Spleen (tissue), 11 donors: ENCODE measurements around the gene EPN3. TPM values are rescaled to one million over a fixed set of nuclear protein-coding genes. Genes with fewer than 3 reads are reported as not detected.

Experiments
- DNase-seq: peaks from one replicate; pipeline ENCODE4 v3.0.0-alpha.2; 2020
- H3K27ac ChIP-seq, 8 donors: fragments of 200-600 bp; sonication (generic) in 7 of 8; 1 replicate in 4 of 8; 2 replicates in 4 of 8; pipeline versions ENCODE4 v1.5.0 to v1.8.0; 2016 to 2021; ENCODE audit warnings: inconsistent platforms in 4 of 8, mild to moderate bottlenecking in 4 of 8, moderate library complexity in 1 of 8
- H3K27me3 ChIP-seq, 7 donors: fragments of 200-600 bp; sonication (generic) in 6 of 7; replicated peaks in 1 of 7; 1 replicate in 4 of 7; 2 replicates in 3 of 7; pipeline versions ENCODE4 v1.5.0 to v1.8.0; 2016 to 2021; ENCODE audit warnings: inconsistent platforms in 3 of 7, mild to moderate bottlenecking in 1 of 7
- H3K36me3 ChIP-seq, 6 donors: fragments of 200-600 bp; sonication (generic) in 5 of 6; 1 replicate in 4 of 6; 2 replicates in 2 of 6; pipeline versions ENCODE4 v1.5.0 to v1.8.0; 2016 to 2021; ENCODE audit warnings: inconsistent platforms in 2 of 6
- H3K4me1 ChIP-seq, 6 donors: fragments of 200-600 bp; sonication (generic) in 5 of 6; 1 replicate in 3 of 6; 2 replicates in 3 of 6; pipeline versions ENCODE4 v1.5.0 to v1.8.0; 2016 to 2021; ENCODE audit warnings: inconsistent platforms in 3 of 6
- H3K4me3 ChIP-seq, 8 donors: fragments of 200-600 bp; sonication (generic) in 7 of 8; 1 replicate in 4 of 8; 2 replicates in 4 of 8; pipeline versions ENCODE4 v1.5.0 to v1.8.0; 2016 to 2021; ENCODE audit warnings: inconsistent platforms in 4 of 8, mild to moderate bottlenecking in 4 of 8, moderate library complexity in 2 of 8
- H3K9me3 ChIP-seq, 8 donors: fragments of 200-600 bp; sonication (generic) in 7 of 8; 1 replicate in 4 of 8; 2 replicates in 4 of 8; pipeline versions ENCODE4 v1.5.0 to v1.8.0; 2016 to 2021; ENCODE audit warnings: inconsistent platforms in 4 of 8
- CTCF ChIP-seq, 11 experiments: fragments of 200-600 bp in 7 of 11; fragments of 450-650 bp in 4 of 11; sonication (generic) in 4 of 11; IDR thresholded peaks in 8 of 11; conservative IDR thresholded peaks in 3 of 11; 1 replicate in 7 of 11; 2 replicates in 4 of 11; pipeline versions ENCODE4 v1.4.0 to v1.8.0; 2016 to 2021; ENCODE audit warnings: antibody characterized with exemption in 11 of 11, inconsistent platforms in 4 of 11, mild to moderate bottlenecking in 1 of 11
- POLR2A ChIP-seq, 3 donors: fragments of 450-650 bp; IDR thresholded peaks; one replicate each; pipeline ENCODE4 v1.5.1; 2017; ENCODE audit warnings: antibody characterized with exemption in 3 of 3, mild to moderate bottlenecking in 1 of 3
- POLR2AphosphoS5 ChIP-seq, 3 donors: sonication (generic); formaldehyde crosslinking; IDR thresholded peaks; one replicate each; pipeline ENCODE4 v1.5.1; 2017; ENCODE audit warnings: antibody characterized with exemption in 3 of 3
- WGBS, 5 donors: extraction: QIAGEN DNeasy Blood & Tissue Kit in 3 of 5; methylation state at CpG; one replicate each; pipeline versions ENCODE4 v1.1.5 to v1.1.7; 2013 to 2018; 5-methylcytosine and 5-hydroxymethylcytosine counted together
- intact Hi-C: fragments of 100-400 bp; cut with DNase I; formaldehyde crosslinking; loops from one replicate; pipeline ENCODE4 v1.15.0; 2023; ENCODE audit warnings: low total_unique reads
- polyA plus RNA-seq, 3 donors: library from polyadenylated mRNA; stranded (reverse); fragments of 200-250 nt; gene quantifications; one replicate each; pipeline ENCODE4 v1.2.1, GENCODE V29; 2013
- total RNA-seq, 7 donors: library from RNA; depleted of rRNA in 3 of 7; stranded (reverse); fragments of >200 nt in 3 of 7; fragmentation: NEBNext Ultra II Directional in 4 of 7; extraction: Animal tissue kit (Norgen Biotek cat#: 25700) in 4 of 7; gene quantifications; one replicate each; pipeline versions ENCODE4 v1.1.0 to v1.2.1, GENCODE V29; 2016 to 2021
- donor health status: healthy with polysubstance abuse.
- donor health status: DM: no; HTN: no; CAD: no; lungs with moderate emphysema.
- donor health status: DM: no; HTN: no; CAD: no.
- donor health status: Bipolar disorder and iron deficiency.
- donor health status: healthy.
- donor health status: DM: no; HTN: no; CAD: no.
- donor health status: DM: yes; HTN: yes; CAD: no.

The EPN3 gene
- total and polyA plus RNA-seq, 10 donors = 0.02 to 0.16 TPM; not detected in 8

- Histone ChIP-seq H3K9me3 (no peaks in the 10 kb centered on the region), H3K27me3 (no peaks in the 10 kb centered on the region), H3K4me3 (no peak overlapping the region), H3K27ac (no peak overlapping the region), H3K36me3 (no peaks in the 10 kb centered on the region), H3K4me1 (no peaks in the 10 kb centered on the region)
- whole genome bisulfite sequencing, 5 donors = 65 to 81% (median 70%) methylated on average over 3 of the region's 3 CpGs
- intact Hi-C loops = no loop called here
- TF ChIP-seq POLR2AphosphoS5 (IDR thresholded peaks at IDR 0.05) = no peak
- TF ChIP-seq CTCF (IDR thresholded peaks at IDR 0.05 in 8 of 11, conservative IDR thresholded peaks at IDR 0.05 in 3 of 11) = no peak
- no peak for TF ChIP-seq POLR2A (IDR thresholded peaks at IDR 0.05)
- DNase-seq = no peak
These were observed 38.8 kb upstream of the EPN3 start for GRCh38 chr17:50493744-50494143.

DNA sequence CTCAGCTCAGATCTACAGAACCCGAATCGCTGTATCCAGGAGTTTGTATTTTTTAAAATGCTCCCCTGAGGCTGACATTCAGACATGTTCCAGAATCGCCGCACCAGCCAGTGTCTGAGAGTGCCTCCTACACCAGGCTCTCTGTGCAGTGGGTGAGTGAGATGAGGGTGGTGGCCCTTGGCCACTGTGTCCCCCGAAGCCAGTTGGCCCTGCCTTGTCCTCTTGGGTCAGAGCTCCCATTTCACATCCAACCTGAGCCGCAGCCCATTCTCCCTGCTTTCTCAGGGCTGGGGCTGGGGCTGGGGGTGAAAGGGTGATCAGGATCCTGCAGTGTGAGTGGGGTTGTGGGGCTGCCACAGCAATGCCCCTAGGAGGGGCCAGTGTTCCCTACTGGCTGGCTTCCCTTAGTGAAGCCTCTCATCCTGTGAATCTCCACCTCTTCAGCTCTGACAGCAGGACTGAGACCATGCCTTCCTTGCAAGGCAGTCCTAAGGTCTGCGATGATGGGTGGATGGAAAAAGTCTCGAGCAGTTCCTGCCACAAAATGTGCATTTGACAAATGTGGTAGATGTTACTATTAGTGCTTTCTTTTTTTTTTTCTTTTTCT lies 37.2 kb upstream of the EPN3 start:
- no peak overlapping the region for H3K4me3 ChIP-seq
- no peaks in the 10 kb centered on the region for H3K36me3 ChIP-seq
- DNase-seq = no peak
- H3K27ac ChIP-seq = no peak overlapping the region
- H3K4me1 ChIP-seq = no peaks in the 10 kb centered on the region
- no peaks in the 10 kb centered on the region for H3K9me3 ChIP-seq
- H3K27me3 ChIP-seq = no peaks in the 10 kb centered on the region
- intact Hi-C loops = no loop called here
- WGBS, 5 donors = 83 to 90% (median 89%) methylated on average over 8 of the region's 8 CpGs
- TF ChIP-seq CTCF (IDR thresholded peaks at IDR 0.05 in 8 of 11, conservative IDR thresholded peaks at IDR 0.05 in 3 of 11) (no peak), POLR2A (IDR thresholded peaks at IDR 0.05) (no peak), POLR2AphosphoS5 (IDR thresholded peaks at IDR 0.05) (no peak)

GRCh38 chr17:50495918-50496317 lies 36.6 kb upstream of the EPN3 start:
- Histone ChIP-seq H3K9me3 (no peaks in the 10 kb centered on the region), H3K4me3 (no peak overlapping the region), H3K27ac (no peak overlapping the region), H3K36me3 (no peaks in the 10 kb centered on the region), H3K27me3 (no peaks in the 10 kb centered on the region), H3K4me1 (no peaks in the 10 kb centered on the region)
- 90 to 96% (median 94%) methylated on average over 8 of the region's 8 CpGs for WGBS, 5 donors
- intact Hi-C loops = no loop called here
- no peak for TF ChIP-seq CTCF (IDR thresholded peaks at IDR 0.05 in 8 of 11, conservative IDR thresholded peaks at IDR 0.05 in 3 of 11)
- no peak for TF ChIP-seq POLR2AphosphoS5 (IDR thresholded peaks at IDR 0.05)
- no peak for TF ChIP-seq POLR2A (IDR thresholded peaks at IDR 0.05)
- no peak for DNase-seq

- DNase-seq = no peak
- Histone ChIP-seq H3K4me1 (no peaks in the 10 kb centered on the region), H3K9me3 (no peaks in the 10 kb centered on the region), H3K27me3 (no peaks in the 10 kb centered on the region), H3K36me3 (no peaks in the 10 kb centered on the region), H3K4me3 (no peak overlapping the region), H3K27ac (no peak overlapping the region)
- intact Hi-C loops = no loop called here
- WGBS, 5 donors = 69 to 87% (median 80%) methylated on average over 6 to 7 of the region's 7 CpGs
- TF ChIP-seq CTCF (IDR thresholded peaks at IDR 0.05 in 8 of 11, conservative IDR thresholded peaks at IDR 0.05 in 3 of 11) (no peak), POLR2A (IDR thresholded peaks at IDR 0.05) (no peak), POLR2AphosphoS5 (IDR thresholded peaks at IDR 0.05) (no peak)
These were observed 34.3 kb upstream of the EPN3 start for GRCh38 chr17:50498021-50498874.
